GM19463 (cell line): Measurements from ENCODE around the gene WFDC1.

Source experiments
- ATAC-seq: cut with Tn5 transposase; IDR thresholded peaks from one replicate; pipeline ENCODE4 v1.9.1; 2021; ENCODE audit warnings: mild to moderate bottlenecking, moderate library complexity; ENCODE audit not compliant: unreplicated experiment

Gene WFDC1

DNA sequence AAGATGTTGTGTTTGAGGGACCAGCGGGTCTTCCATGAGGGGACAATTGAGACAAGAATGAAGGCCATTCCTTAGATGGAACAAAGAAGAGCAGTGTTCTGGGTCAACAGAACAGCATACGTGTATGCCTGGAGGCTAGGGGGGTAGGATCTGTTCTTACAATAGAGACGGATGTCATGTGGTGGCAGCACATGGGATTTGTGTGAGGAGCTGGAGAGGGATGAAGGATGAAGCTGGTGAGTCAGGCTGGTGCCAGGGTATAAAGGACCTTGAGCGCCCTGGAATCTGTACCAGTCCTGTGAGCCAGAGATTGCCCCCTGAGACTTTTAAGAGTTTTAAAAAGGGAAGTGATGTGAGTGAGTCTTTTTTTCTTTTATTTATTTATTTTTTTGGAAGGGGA lies 22.8 kb upstream of the WFDC1 start:
- no peak for ATAC-seq

DNA sequence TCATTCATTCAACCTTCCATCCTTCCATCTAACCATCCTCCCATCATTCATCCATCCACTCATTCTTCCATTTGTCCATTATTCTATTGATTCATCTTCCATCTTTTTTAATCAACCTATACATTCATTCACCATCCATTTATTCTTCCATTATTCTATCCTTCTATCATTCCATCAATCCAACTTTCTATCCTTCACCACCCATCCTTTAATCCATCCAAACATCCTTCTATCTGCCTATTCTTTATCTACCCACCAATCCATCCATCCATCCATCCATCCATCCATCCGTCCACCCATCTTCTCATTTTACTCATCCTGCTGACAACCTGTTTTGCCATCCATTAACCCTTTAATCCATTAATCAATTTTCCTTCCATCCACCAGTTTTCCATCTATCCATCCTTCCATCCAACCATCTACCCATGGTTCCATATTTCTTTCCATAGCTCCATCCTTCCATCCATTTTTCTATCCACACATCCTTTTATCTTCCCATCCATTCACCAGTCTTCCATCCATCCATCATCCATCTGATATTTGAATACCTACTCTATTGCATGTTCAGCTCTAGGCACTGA lies 21.8 kb upstream of the WFDC1 start:
- ATAC-seq: no peak

DNA sequence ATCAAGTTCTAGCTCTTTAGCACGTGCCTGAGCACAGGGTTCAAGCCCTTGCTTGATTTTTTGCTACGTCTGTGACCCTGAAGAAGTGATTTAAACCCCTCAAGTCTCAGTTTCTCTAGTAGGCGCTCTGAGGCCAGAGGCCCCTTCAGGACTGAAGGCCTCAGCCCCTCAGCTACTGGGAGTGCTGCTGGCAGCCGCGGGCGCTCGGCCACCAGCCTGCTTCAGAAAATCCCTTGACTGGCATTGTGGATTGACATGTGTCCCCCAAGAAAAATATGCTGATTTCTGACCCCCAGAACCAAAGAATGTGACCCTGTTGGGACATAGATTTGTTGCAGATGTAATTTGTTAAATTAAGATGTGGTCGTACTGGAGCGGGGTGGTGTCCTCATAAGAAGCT lies 20.2 kb upstream of the WFDC1 start:
- no peak for ATAC-seq

DNA sequence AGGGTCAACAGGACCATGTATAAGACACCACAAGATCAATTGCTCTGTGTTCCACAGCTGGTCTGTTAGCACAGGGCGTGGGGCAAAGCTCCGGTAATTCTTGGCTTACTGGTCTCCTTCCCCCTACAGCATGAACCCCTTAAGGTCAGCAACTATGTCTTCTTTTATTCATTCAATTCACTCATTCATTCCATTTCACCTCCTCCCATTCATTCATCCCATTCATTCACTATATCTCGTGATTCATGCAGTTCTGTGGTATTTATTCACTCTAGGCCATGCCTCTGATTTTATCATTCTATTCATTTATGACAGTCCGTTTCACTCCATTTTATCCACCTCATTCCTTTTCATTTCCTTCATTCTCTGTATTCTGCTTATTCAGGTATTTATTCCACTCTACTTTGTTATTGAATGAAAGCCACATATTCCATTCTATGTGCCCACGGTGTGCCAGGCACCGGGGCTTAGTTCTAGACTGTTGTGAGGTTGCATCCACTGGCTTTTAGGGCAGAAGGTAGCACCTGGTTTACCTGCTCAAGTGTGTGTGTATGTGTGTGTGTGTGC lies 19.0 kb upstream of the WFDC1 start:
- no peak for ATAC-seq

DNA sequence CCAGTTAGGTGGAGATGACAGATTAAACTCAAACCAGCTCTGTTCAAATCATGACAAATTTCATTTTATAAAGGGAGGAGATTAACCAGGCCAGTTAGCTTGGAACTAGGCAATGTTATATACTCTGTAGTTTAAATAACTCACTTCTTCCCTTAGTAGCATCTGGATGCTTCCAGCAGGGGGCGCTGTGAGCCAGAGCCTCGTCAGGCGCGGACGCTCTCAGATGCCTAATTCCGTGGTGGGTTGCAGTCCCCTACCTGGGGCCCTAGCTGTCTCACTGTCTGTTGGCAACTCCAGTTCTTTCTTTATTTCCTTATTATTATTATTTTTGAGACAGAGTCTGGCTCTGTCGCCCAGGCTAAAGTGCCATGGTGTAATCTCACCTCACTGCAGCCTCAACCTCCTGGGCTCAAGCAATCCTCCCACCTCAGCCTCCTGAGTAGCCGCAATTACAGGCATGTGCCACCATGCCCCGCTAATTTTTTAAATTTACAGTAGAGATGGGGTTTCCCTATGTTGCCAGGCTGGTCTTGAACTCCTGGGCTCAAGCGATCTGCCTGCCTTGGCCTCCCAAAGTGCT lies 17.3 kb upstream of the WFDC1 start:
- no peak for ATAC-seq

DNA sequence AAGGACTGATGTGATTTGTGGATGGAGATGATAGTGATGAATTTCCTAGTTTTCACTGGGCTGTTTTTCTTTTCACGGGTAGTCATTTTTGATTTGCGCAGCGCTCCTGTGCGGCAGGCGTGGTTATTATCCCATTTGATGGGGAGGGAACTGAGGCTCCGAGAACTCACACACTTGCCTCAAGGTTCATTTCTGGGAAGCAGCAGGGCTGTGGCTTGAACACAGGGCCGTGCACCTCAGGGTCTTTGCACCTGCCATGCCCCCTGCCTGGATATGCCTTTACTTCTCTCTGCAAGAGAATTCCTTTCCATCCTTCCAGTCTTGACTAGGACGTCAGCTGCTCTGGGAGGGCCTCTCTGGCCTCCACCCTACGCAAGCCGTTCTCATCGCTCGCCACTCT lies 16.3 kb upstream of the WFDC1 start:
- no peak for ATAC-seq

DNA sequence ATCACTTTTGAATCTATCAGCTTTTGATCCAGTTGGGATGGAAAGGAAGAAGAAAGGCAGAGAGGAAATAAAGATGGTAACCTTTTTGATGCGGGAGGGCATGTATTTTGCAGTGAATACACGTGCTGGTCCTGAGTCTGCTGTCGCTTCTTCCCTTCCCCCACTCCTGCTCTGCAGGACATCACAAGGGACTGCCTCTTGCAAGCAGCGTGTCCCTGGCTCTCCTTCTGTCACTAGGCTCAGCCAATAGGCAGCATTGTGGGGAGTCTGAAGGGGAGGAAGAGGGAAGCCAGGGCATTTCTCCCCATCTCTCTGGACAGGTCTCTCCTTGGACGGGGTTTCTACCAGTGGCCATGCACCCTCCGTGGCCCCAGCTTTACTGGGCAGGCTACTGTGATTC lies 15.7 kb upstream of the WFDC1 start:
- no peak for ATAC-seq

DNA sequence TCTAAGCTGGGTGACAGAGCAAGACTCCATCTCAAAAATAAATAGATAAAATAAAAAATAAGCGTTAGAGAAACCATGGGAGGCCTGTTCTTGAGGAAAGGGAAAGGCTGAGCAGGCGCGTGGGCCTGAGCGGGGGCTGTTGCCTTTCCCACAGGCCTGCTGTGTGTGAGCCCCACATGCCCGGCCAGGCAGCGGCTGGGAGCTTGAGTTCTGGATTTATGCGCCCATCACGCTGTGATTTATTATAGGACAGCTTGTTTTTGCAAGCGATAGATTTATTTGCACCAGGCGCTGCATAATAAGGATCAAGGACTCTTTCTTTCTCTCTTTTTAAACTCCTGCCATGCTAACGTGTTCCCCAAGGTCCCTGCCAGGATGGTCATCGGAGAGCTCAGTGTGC lies 14.8 kb upstream of the WFDC1 start:
- no peak for ATAC-seq

DNA sequence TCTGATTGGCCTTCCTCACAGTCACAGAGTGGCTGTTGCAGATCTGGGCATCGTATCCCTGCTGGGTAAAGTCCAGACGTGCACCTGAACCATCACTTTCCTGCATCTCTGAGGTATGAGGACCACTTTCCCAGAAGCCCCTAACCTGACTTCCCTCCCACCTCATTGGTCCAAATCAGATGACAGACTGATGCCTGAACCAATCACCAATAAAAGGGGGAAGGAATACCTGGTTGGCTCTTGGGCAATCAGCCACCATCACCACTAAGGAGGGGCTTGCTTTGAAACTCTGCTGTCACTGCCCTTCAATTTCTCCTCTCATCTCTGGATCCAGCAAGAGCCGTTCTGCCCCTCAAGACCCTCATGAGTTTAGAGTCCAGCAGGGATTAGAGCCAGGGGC lies 13.6 kb upstream of the WFDC1 start:
- ATAC-seq: no peak

DNA sequence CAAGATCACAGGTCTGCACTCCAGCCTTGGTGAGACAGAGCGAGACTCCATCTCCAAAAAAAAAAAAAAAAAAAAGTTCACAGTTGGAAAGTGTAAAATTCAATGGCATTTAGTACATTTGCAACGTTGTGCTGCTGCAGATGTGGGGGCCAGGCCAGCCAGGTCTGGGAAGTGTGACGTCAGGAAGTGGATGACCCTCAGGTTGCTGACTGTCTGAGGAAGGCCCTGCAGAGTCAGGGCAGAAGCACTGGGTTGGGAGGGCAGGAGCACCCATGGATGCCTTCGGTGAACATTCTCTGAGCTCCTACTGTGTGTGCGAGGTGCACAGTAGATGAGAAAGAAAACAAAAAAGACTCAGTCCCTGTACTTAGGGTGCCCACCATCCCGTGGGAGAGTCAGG lies 12.1 kb upstream of the WFDC1 start:
- ATAC-seq: no peak

DNA sequence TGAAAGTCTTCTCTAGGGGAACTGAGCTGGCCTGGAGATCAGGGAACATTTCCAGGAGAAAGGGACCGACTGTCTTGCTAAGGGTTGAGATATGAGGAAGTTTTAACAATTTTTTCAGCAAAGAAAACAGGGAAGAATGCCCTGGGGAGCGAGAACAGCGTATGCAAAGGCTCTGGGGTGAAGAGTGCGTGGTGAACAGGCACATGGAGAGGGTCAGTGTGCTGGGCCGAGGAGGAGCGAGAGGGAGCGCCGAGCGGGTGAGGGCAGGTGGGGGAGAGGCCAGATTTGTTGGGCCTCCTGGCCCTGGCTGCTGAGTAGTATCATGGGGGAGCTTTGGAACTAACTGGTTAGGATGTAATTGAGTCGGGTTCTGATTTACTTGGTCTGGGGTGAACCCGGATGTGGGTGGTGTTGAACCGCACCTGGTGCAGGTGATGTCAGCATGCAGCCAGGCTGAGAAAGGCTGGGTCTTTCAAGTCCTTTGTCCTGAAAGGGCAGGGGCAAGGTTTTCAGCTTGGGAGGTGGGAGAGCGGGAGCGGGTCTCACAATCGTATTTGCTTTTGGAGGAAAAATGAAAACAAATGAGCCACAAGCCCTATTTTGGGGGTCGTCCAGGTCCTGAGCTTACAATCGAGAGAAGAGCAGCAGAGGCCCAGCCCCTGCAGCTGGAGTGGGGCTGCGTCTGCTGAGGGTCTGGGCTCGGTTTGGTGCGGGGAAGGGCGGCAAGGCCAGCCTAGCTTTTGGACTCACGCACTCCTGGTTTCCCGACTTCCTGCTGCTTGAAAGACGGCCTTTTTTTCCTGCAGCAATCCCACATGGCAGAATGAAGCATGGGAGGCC lies 11.1 kb upstream of the WFDC1 start:
- ATAC-seq: no peak

DNA sequence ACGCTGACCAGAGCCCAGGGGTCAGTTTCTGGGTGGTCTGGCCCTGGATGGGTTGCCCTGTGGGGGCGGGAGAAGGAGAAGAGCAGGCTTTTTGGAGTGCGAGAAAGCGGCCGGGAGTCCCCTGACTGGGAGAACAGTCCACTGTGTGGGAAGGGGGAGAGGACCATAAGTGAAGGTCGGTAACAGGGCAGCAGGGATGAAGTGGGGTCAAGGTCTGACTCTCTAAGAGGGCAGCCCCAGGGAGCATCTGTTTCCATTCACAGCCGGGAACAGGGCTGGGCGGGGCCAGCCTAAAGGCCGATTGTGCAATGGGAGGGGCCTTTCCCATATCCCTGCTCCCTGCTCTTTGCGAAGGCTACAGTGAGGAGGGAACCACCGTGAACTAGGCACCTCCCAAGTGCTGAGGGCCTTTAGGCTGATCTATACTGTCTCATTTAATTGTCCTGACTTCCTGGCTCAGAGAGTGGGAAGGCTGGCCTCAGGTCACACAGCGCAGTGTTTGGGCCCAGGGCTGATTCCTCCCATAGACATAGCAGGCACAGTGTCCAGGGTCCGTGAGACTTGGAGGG lies 10.4 kb upstream of the WFDC1 start:
- no peak for ATAC-seq

DNA sequence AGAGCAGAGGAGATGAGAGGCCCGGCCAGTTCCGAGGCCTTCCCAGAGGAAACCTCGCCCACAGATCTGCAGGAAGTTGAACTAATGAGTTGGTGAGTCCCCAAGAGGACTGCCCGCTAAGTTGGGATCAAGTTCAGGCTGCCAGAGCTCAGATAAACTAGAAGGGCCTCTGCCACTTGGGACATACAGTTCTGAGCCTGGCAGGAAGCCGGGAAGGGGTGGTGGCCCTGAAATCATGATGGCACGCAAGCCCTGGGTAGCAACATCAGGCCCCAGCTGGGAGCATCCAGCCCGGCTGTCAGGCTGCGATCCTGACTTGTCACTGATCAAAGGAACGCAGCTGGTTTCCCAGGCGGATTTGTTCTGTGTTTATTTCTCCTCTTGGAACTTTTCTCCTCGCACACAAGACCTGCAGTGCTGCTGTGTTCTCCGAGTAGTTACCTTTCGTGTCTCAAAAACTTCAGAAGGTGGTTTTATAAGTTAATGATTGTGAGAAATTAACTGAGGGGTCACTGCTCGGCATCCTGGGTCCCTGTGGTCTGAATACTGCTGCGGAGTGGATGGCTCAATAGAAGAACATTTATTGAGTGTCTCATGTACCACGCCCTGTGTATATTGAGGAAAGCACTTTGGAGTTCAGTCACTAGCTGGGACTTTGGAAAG lies 8.0 kb upstream of the WFDC1 start:
- no peak for ATAC-seq

DNA sequence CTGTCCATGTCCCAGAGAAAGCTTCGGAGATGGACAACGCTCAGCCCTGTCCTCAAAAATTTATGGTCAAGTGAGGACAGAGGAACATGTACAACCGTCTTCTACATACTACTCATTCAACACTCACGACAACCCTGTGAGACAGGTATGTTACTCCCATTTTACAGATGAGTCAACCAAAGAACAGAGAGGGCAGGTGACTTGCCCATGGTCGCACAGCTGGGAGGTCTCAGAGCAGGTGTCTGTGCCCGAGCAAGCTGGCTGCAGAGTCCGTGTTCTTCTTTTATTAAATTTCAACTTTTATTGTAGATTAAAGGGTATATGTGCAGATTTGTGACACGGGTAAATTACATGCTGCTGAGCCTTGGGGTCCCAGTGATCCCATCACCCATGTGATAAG lies 5.8 kb upstream of the WFDC1 start:
- no peak for ATAC-seq

DNA sequence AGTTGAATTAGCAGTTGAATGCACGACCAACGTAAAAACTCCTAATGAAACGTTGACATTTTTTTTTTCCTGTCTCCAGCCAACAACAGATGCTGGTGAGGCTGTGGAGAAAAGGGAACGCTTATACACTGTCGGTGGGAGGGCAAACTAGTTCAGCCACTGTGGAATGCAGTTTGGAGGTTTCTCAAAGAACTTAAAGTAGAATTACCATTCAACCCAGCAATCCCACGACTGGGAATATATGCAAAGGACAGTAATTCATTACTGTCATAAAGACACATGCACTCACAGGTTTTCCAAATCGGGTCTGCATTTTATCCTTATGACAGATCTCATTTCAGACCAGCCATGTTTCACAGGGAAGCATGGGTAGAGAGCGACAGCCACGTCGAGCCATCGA lies 3.5 kb upstream of the WFDC1 start:
- ATAC-seq: no peak

DNA sequence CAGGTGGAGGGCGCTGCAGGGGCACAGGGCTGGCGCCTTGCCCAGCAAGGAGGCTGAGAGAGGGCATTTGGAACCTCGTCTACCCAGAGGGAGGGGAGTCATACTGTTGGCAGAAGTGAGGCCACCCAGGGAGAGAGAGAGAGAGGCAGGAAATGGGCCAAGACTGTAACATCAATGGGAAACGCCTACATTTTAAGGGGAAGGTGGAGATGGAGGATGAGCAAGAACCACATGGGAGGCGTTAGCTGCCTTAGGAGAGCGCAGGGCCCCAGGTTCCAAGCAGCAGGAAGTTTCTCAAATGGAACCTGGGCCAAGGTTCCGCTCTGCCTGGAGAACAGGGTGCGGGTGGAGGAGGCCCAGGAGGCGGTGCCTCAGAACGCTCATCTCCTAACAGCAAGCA lies 2.7 kb upstream of the WFDC1 start:
- no peak for ATAC-seq

DNA sequence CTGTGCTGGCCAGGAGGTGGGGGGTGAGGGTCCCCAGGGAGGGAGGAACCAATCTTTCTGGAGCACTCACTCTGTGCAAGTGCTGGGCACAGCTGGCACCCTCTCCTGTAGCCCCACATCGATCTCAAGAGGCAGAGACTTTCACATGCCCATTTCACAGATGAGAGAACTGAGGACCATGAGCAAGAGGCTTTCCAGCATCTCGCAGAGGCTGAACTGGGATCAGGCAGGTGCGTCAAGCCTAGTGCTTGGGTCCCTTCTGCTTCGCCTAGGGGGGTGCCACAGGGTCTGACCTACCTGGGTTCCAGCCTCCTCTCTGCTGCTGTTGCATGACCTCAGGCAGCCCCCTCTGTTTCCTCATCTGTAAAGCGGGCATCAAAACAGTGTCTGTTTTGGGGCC lies 1.3 kb upstream of the WFDC1 start:
- ATAC-seq: no peak

DNA sequence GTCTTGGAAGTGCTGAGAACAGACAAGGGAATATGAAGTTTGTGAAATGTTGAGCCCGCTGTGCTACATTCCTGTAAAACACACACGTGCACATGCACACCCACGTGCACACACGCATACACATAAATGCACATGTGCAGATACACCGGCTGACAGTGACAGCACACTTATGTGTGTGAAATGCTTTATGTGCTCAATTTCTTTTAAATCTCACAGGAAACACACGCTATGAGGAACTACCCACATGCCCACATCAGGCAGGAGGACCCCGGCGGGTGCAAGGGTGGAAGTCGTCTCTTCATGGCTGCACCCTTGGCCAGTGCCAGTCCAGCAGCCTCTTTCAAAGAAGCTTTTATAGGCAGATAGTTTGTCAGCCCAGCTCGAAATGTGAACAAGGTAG lies 561 bp upstream of the WFDC1 start:
- no peak for ATAC-seq

DNA sequence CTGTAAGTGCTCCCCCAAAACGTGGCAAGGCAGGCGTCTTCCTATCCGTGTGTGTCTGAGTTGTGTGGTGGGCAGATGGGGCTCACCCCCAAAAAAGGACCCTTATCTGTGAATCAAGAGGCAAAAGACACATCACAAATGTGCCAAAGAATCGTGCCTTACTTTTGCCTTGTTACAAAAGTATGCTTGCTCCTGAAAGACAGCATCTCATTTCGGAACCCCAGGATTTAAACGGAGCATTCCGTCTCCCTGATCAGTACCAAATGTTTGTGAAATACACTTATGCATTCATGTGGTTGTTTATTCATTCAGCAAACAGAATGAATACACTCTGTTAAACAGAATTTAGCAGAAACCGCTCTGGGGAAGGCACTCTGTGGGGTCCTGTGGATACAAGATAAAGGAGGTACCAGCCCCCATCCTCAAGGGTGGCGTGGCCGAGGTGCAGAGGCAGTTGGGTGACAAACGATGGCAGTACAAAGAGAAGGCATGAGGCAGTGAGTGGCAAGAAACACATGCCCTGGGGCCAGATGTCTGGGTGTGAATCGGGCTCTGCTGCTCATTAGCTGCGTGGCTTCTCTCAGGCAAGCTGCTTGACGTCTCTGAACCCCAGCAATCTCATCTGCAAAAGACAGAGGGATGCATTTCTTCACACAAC lies 654 bp downstream of the WFDC1 start:
- no peak for ATAC-seq

DNA sequence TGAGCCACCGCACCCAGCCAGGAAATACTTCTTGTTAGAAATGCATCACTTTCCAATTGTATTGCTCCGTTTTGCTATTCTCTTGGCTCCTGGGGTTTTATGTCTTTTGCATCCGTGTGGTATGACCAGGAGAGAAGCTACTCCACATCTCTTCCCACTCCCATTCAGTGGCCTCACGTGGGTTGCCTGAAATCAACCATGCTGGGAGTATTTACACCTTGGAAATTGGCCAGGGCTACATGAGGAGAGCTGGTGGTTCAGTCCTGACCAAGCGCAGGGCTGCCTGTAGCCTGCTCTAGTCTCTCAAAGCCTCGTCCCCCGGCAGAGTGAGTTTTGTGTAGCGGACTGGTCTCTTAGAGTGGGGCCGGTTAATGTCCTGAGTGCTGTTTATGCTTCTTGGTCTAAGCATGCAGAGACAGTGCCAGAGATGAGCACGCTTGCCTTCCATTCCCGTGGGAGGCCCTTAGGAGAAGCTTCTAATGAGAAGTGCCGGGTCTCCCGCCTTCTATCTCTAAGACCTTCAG lies 3.8 kb downstream of the WFDC1 start:
- no peak for ATAC-seq
